Stimulated activated CD8-positive, alpha-beta memory T cell treated with anti-CD3 and anti-CD28 coated beads, Interleukin-7, amount 100 ng/mL, for 24 hours (primary cell): ENCODE results near the gene MTCL1.

Experiments
- DNase-seq: peaks from one replicate; pipeline ENCODE4 v3.0.0-alpha.2; 2020; ENCODE audit warnings: low read depth

MTCL1 gene

GRCh38 chr18:8794156-8794933 is 89.0 kb downstream of the MTCL1 start:
- no peak for DNase-seq

DNA sequence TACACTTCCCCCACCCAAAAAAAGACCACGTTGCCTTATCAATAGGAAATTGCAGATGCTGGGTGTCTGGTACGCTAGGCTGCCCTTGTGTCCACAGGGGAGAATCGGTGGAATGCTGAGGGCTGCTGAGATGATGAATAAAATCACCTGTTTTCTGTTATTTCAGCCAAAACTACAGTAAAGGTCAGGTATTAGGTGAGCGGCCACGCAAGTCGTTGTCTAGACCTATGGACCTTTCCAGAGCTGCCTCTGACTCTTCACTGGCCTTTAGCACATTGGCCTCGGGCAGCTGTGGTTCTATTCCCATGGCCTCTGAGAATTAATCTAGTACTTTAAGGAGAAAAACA is 89.6 kb downstream of the MTCL1 start:
- no peak for DNase-seq

DNA sequence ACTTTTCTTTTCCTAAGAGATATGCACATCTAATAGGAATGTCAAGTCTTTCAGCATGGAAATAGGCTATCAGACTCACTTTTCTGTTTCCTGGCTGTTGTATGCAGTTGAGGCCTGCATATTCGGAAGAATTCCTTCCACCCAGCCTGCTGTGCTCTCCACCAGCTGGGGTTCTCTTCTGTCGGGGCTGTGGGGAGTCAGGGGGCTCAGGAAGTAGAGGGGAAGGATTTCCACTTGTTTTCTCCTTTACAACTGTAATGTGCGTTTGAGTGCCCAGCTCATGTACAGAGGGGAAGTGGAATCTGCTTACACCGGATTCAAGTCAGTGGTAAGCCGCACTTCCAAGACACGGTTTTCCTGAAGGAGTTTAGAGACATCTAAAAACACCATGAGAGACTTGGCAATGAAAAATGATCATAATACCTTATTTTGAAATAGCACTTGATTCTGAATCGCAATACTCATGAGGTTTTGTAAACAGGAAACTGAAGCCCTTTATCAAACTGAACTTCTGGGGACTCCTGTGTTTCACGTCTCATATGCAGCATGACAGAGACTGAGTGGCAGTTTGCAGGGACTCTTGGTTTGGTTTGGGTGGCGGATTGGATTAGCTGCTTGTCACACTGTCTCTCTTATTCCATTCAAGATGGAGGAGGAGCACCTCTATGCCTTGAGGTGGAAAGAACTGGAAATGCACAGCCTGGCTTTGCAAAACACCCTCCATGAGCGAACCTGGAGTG is 90.4 kb downstream of the MTCL1 start:
- DNase-seq: no peak

- no peak for DNase-seq
These were observed 91.8 kb downstream of the MTCL1 start for GRCh38 chr18:8797206-8797605.

- DNase-seq: no peak
These were observed 93.6 kb downstream of the MTCL1 start for GRCh38 chr18:8799001-8799400.

GRCh38 chr18:8799596-8800441 is 94.5 kb downstream of the MTCL1 start:
- DNase-seq: no peak

- no peak for DNase-seq
These were observed 95.1 kb downstream of the MTCL1 start for GRCh38 chr18:8800445-8800844.

DNA sequence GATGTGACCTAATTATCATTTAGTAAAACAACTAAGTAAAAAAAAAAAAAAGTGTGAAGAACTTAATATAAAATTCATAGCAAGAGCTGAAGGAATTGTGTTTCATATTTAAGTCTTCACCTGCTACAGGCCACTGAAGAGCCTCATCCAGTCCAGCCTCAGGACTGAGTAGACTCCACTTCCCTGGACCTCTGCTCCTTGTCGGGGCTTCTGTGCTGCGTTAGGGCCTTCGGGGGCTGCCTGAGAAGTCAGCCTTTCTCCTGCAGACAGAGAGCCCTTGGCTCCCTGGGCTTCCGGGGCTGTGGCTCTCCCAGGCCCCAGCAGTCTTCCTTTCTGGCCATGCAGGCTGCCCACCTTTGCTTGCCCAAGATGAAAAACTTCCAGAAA is 95.5 kb downstream of the MTCL1 start:
- DNase-seq: no peak

GRCh38 chr18:8801263-8801901 is 96.0 kb downstream of the MTCL1 start:
- no peak for DNase-seq

GRCh38 chr18:8802017-8802672 is 96.8 kb downstream of the MTCL1 start:
- no peak for DNase-seq

GRCh38 chr18:8803063-8803795 is 97.9 kb downstream of the MTCL1 start:
- no peak for DNase-seq

DNA sequence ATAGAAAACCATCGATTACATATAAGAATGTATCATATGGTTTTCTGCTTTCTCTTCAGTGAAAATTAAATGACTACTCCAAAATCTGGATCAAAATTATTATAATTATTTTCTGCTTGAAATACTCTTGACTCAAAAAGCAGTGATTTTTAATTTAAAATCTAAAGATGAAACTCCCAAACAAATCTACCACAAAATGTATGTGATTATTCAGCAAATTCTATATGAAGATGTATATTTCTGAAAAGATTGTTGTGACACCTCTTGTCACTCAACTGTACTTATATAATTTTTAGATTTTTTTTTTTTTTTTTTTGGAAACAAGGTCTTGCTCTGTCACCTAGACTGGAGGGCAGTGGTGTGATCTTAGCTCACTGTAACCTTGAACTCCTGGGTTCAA is 98.6 kb downstream of the MTCL1 start:
- no peak for DNase-seq

- DNase-seq: no peak
These were observed 100.2 kb downstream of the MTCL1 start for GRCh38 chr18:8805552-8805951.

GRCh38 chr18:8806100-8806797 is 100.9 kb downstream of the MTCL1 start:
- DNase-seq: no peak

GRCh38 chr18:8806798-8807487 is 101.6 kb downstream of the MTCL1 start:
- DNase-seq: no peak

DNA sequence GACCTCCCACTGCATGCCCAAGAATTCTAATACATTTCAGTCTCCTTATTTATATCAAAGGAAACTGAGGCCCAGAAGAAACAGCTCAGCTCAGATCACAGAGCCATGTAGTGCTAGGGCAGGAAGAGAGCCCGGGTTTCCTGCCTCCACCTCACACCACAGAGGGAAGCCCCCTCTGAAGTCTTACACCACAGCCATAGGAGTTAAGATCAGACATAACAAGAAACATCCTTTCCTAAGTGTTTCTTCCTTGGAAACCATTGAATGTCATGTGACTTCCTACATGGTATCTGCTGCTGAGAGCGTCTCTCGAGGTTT is 102.1 kb downstream of the MTCL1 start:
- no peak for DNase-seq

DNA sequence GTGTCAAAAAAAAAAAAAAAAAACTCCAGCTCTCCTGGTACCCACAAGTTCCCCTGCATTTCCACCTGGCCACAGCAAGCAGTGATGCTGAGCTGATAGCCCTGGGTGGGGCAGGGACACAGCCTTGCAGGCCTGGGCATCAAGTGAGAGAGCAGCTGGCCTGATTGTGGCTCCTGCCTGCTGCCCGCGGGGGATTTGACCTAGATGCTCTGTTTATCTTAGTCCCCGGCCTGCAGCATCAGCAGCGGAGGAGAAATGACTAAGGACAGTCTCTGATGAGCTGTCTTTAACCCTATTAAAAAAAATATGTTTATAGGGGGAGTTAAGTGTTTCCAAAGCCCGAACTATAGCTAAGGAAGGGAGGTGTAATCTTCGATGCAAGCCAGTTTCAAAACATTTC is 102.6 kb downstream of the MTCL1 start:
- no peak for DNase-seq

DNA sequence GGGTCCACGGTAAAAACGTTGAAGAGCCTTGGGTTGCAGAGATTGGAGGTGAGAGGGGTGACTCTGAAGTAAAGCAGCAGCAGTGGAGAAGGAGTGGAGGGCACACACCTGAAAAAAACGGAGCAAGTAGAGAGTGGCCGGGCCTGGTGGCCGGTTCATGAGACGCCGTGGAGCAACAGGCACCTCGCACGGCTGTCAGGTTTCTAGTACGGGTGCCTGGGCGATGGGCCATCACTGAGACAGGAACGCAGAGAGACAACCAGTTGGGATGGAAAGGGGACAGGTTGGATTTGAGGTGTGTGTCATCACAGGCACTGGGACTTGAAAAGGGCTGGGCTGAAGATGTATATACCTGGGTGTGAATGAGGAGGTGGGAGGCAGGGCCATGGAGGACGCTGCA is 104.2 kb downstream of the MTCL1 start:
- no peak for DNase-seq

DNA sequence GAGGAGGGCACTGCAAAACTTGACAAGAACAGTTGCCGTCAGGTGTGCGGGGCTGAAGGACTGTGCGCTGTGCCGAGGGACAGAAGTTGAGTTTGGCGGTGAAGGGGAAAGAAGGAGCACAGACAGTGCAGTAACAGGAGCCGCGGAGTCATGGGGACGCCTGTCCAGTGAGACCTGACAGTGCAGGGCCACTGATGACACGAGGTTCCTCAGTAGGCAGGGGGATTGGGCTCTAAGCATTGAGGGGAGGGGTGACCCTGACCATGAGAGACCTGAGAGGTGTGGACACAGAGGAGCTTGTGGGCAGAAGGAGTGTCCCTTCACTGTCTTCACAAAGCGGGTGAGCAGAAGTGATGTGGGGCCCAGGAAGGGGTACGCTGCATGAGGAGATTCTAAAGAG is 104.8 kb downstream of the MTCL1 start:
- no peak for DNase-seq

GRCh38 chr18:8811115-8811514 is 105.8 kb downstream of the MTCL1 start:
- no peak for DNase-seq
